ENCODE results near the gene G2E3. TPM values are rescaled to one million over a fixed set of nuclear protein-coding genes. Genes with fewer than 3 reads are reported as not detected.

The G2E3 gene
- total and polyA plus RNA-seq, 2 donors (not counting 3 experiments of a cell fraction or from before 2014, with no cell fraction given): 4.2 to 34.8 TPM

GRCh38 chr14:30657050-30657449 is 98.1 kb downstream of the G2E3 start:
- POLR2A ChIA-PET: no interaction called here
- no peak for FAIRE-seq
- H3K79me2 ChIP-seq (ENCODE audit: control insufficient read depth, insufficient read depth, low read length): no peaks in the 10 kb centered on the region

DNA sequence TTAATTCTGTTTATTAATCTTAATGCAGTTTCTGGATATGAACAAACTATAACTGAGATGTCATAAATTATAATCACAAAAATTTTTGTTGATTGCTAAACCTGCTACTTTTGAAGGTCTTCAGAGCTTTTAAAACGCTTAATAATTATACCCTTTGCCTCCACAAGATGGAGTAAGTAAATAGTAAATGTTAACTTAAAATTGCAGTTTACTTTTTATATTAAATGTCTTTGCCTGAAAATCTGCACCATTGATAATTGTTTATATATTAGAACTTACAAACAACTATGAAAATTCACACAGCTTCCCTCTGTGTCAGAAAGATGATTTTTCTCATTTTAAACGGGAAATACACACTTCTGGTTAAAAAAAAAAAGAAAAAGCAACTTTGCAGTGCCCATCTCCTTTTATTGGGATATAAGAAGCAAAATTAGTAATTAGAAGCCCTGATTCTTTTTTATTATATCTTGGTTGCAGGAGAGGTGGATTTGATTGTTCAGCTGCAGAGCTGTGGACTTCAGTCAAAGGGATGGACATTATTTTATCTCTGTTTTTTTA is 98.7 kb downstream of the G2E3 start:
- no peak overlapping the region for H3K4me2 ChIP-seq (ENCODE audit: insufficient read depth, low read length)
- no peak for FAIRE-seq
- H3K79me2 ChIP-seq (ENCODE audit: control insufficient read depth, insufficient read depth, low read length): no peaks in the 10 kb centered on the region
- H3K36me3 ChIP-seq (ENCODE audit: control insufficient read depth in 2 of 2, extremely low read depth in 1 of 2, insufficient read depth in 2 of 2, low read length in 2 of 2): peaks cover 0 to 3% of the 10 kb centered on the region in 2 experiments
- no peak overlapping the region for H3K4me3 ChIP-seq (replicated peaks in 1 of 3; ENCODE audit: insufficient read depth in 1 of 3, low read depth in 1 of 3, low read length in 3 of 3)
- TF ChIP-seq, protein P1, sequence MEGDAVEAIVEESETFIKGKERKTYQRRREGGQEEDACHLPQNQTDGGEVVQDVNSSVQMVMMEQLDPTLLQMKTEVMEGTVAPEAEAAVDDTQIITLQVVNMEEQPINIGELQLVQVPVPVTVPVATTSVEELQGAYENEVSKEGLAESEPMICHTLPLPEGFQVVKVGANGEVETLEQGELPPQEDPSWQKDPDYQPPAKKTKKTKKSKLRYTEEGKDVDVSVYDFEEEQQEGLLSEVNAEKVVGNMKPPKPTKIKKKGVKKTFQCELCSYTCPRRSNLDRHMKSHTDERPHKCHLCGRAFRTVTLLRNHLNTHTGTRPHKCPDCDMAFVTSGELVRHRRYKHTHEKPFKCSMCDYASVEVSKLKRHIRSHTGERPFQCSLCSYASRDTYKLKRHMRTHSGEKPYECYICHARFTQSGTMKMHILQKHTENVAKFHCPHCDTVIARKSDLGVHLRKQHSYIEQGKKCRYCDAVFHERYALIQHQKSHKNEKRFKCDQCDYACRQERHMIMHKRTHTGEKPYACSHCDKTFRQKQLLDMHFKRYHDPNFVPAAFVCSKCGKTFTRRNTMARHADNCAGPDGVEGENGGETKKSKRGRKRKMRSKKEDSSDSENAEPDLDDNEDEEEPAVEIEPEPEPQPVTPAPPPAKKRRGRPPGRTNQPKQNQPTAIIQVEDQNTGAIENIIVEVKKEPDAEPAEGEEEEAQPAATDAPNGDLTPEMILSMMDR (IDR thresholded peaks at IDR 0.05; ENCODE audit: extremely low read depth in 1 of 2, insufficient read depth in 1 of 2, low read depth in 1 of 2, low read length in 2 of 2): peak in 1 of 2 donors; percentile 9
- TF ChIP-seq POLR2AphosphoS5 (IDR thresholded peaks at IDR 0.05; ENCODE audit: insufficient read depth, low read depth, low read length) (no peak), GATA2 (IDR thresholded peaks at IDR 0.05; ENCODE audit: insufficient read depth, insufficient read length, low read depth, low read length) (no peak), MYC (IDR thresholded peaks at IDR 0.05; ENCODE audit: low read depth, low read length) (no peak)
- H3K9me3 ChIP-seq (replicated peaks; ENCODE audit: control insufficient read depth, insufficient read depth, low read length): no peaks in the 10 kb centered on the region
- dilution Hi-C loops (cut with MboI; ENCODE audit: extremely low pct_ligation_motif_present, low sequenced_read_pairs) (no loop called here), intact Hi-C loops (cut with micrococcal nuclease) (loop anchor here (1.0 to 10.0 kb wide), 3 partner anchors 249 to 697 kb away; no protein-coding TSS in a partner anchor)
- ChIA-PET CTCF (interaction anchor here (0.6 to 2.1 kb wide), 17 partner anchors 9 to 1903 kb away, joined by 3 to 8 read pairs (median 4); partner anchors contain the start of gene SCFD1), POLR2A (no interaction called here)
- no peaks in the 10 kb centered on the region for H4K20me1 ChIP-seq (replicated peaks; ENCODE audit: control insufficient read depth, extremely low read depth, insufficient read depth, low read length)
- peak; percentile 15 for DNase-seq (ENCODE audit: low read depth, low spot score)
- no TSS peak for BruUV-seq (replicated peaks)
- H3K9me1 ChIP-seq (replicated peaks; ENCODE audit: control insufficient read depth, extremely low read depth, insufficient read depth, low read length): no peaks in the 10 kb centered on the region
- no peak overlapping the region for H2AFZ ChIP-seq (ENCODE audit: low read depth, low read length)
- no peak overlapping the region for H3K9ac ChIP-seq (replicated peaks; ENCODE audit: extremely low read depth, insufficient read depth, low read length)
- no peak overlapping the region for H3K27ac ChIP-seq (ENCODE audit: insufficient read depth, low read depth, low read length)
- no peaks in the 10 kb centered on the region for H3K4me1 ChIP-seq (ENCODE audit: control insufficient read depth, extremely low read depth, insufficient read depth, low read length)
- H3K27me3 ChIP-seq (ENCODE audit: control insufficient read depth in 2 of 2, insufficient read depth in 2 of 2, low read length in 2 of 2): no peaks in the 10 kb centered on the region

More at GRCh38 chr14:30657050-30657449, 98.1 kb downstream of the G2E3 start:
- BruUV-seq (replicated peaks): no TSS peak
- Histone ChIP-seq H4K20me1 (replicated peaks; ENCODE audit: control insufficient read depth, extremely low read depth, insufficient read depth, low read length) (no peaks in the 10 kb centered on the region), H2AFZ (ENCODE audit: low read depth, low read length) (no peak overlapping the region), H3K27ac (ENCODE audit: insufficient read depth, low read depth, low read length) (no peak overlapping the region), H3K27me3 (ENCODE audit: control insufficient read depth in 2 of 2, insufficient read depth in 2 of 2, low read length in 2 of 2) (no peaks in the 10 kb centered on the region), H3K4me2 (ENCODE audit: insufficient read depth, low read length) (no peak overlapping the region), H3K4me1 (ENCODE audit: control insufficient read depth, extremely low read depth, insufficient read depth, low read length) (no peaks in the 10 kb centered on the region), H3K4me3 (replicated peaks in 1 of 3; ENCODE audit: insufficient read depth in 1 of 3, low read depth in 1 of 3, low read length in 3 of 3) (no peak overlapping the region), H3K36me3 (ENCODE audit: control insufficient read depth in 2 of 2, extremely low read depth in 1 of 2, insufficient read depth in 2 of 2, low read length in 2 of 2) (peaks cover 1 to 5% of the 10 kb centered on the region in 2 experiments), H3K9me1 (replicated peaks; ENCODE audit: control insufficient read depth, extremely low read depth, insufficient read depth, low read length) (no peaks in the 10 kb centered on the region), H3K9me3 (replicated peaks; ENCODE audit: control insufficient read depth, insufficient read depth, low read length) (no peaks in the 10 kb centered on the region), H3K9ac (replicated peaks; ENCODE audit: extremely low read depth, insufficient read depth, low read length) (no peak overlapping the region)
- CTCF ChIA-PET: interaction anchor here (0.6 to 2.1 kb wide), 20 partner anchors 9 to 1903 kb away, joined by 3 to 8 read pairs (median 4); partner anchors contain the start of gene SCFD1
- intact Hi-C loops (cut with micrococcal nuclease) (loop anchor here (1.0 to 10.0 kb wide), 3 partner anchors 249 to 698 kb away; no protein-coding TSS in a partner anchor), dilution Hi-C loops (cut with MboI; ENCODE audit: extremely low pct_ligation_motif_present, low sequenced_read_pairs) (no loop called here)
- TF ChIP-seq FOS (IDR thresholded peaks at IDR 0.05; ENCODE audit: borderline replicate concordance, insufficient read depth, low read length) (no peak), GATA2 (IDR thresholded peaks at IDR 0.05; ENCODE audit: insufficient read depth, insufficient read length, low read depth, low read length) (no peak)
- TF ChIP-seq, protein P2, sequence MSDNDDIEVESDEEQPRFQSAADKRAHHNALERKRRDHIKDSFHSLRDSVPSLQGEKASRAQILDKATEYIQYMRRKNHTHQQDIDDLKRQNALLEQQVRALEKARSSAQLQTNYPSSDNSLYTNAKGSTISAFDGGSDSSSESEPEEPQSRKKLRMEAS (IDR thresholded peaks at IDR 0.05; ENCODE audit: insufficient read depth, insufficient read length): no peak
- no peak for DNase-seq (ENCODE audit: low read depth, low spot score)

Measured in endothelial cell of umbilical vein (primary cell).